Left lung (tissue), 10 donors: ENCODE results near the gene NWD2. TPM values are rescaled to one million over a fixed set of nuclear protein-coding genes. Genes with fewer than 3 reads are reported as not detected.
"Not testable (repeated sequence)": the region's sequence is repeated elsewhere in the genome, so short reads cannot be mapped to it uniquely, and the experiment has no call there.

Source experiments
- ATAC-seq: fragments of 200-7000 bp; cut with Tn5 transposase; one replicate; pipeline ENCODE4 v1.9.1; 2020; ENCODE audit warnings: moderate library complexity
- DNase-seq, 4 donors: peaks; one replicate each; pipeline ENCODE4 v3.0.0-alpha.2; 2013 to 2020
- H3K27ac ChIP-seq, 2 donors: fragments of 200-600 bp; sonication (generic) in 1 of 2; one replicate each; pipeline versions ENCODE4 v1.5.0 to v1.8.0; 2020 to 2021
- H3K27me3 ChIP-seq, 2 donors: fragments of 200-600 bp; sonication (generic) in 1 of 2; one replicate each; pipeline versions ENCODE4 v1.5.0 to v1.8.0; 2020 to 2021
- H3K36me3 ChIP-seq, 2 donors: fragments of 200-600 bp; sonication (generic) in 1 of 2; one replicate each; pipeline versions ENCODE4 v1.5.0 to v1.8.0; 2020 to 2021
- H3K4me1 ChIP-seq, 2 donors: fragments of 200-600 bp; one replicate each; pipeline ENCODE4 v1.8.0; 2021
- H3K4me3 ChIP-seq, 2 donors: fragments of 200-600 bp; sonication (generic) in 1 of 2; one replicate each; pipeline versions ENCODE4 v1.5.0 to v1.8.0; 2020 to 2021; ENCODE audit warnings: mild to moderate bottlenecking in 1 of 2
- H3K9me3 ChIP-seq, 2 donors: fragments of 200-600 bp; sonication (generic) in 1 of 2; one replicate each; pipeline versions ENCODE4 v1.5.0 to v1.8.0; 2020 to 2021
- CTCF ChIP-seq, 2 donors: fragments of 200-600 bp; sonication (generic) in 1 of 2; IDR thresholded peaks; one replicate each; pipeline versions ENCODE4 v1.5.0 to v1.8.0; 2021; ENCODE audit warnings: antibody characterized with exemption in 2 of 2
- intact Hi-C, 2 donors: fragments of 100-400 bp; cut with DNase I; formaldehyde crosslinking; loops; one replicate each; pipeline versions ENCODE4 v1.11.2 to v1.14.2; 2022
- polyA plus RNA-seq, 6 donors: library from polyadenylated mRNA; unstranded; fragments of 120-200 nt; gene quantifications; one replicate each; pipeline ENCODE4 v1.2.1, GENCODE V29; 2013; ENCODE audit not compliant: insufficient read length in 6 of 6
- total RNA-seq, 2 donors: library from RNA; stranded (reverse); fragmentation: NEBNext Ultra II Directional; extraction: Animal tissue kit (Norgen Biotek cat#: 25700); gene quantifications; one replicate each; pipeline ENCODE4 v1.2.1, GENCODE V29; 2021
- donor health status: DM: no; HTN: yes; CAD: no.
- donor health status: DM: no; HTN: no; CAD: no.

The NWD2 gene
- total and polyA plus RNA-seq, 8 donors: 0.01 to 0.03 (median 0.03) TPM; not detected in 3

GRCh38 chr4:37400241-37400881 lies 155.8 kb downstream of the NWD2 start:
- intact Hi-C loops: no loop called here
- Histone ChIP-seq H3K4me3 (no peak overlapping the region), H3K27ac (no peak overlapping the region), H3K9me3 (no peaks in the 10 kb centered on the region), H3K27me3 (no peaks in the 10 kb centered on the region), H3K4me1 (no peaks in the 10 kb centered on the region), H3K36me3 (no peaks in the 10 kb centered on the region)
- TF ChIP-seq CTCF (IDR thresholded peaks at IDR 0.05): no peak
- ATAC-seq (no peak), DNase-seq (no peak)

- H3K27ac ChIP-seq, intact Hi-C loops, H3K4me1 ChIP-seq, H3K4me3 ChIP-seq, H3K27me3 ChIP-seq, H3K36me3 ChIP-seq, H3K9me3 ChIP-seq: not testable (repeated sequence)
- peak; percentile 88 for ATAC-seq
- peak in 3 of 4 donors; percentile 61 to 77 (median 72) for DNase-seq
Observed at GRCh38 chr4:37407938-37408826, 163.6 kb downstream of the NWD2 start.

GRCh38 chr4:37413612-37414011 lies 169.1 kb downstream of the NWD2 start:
- H3K9me3 ChIP-seq, DNase-seq, H3K27ac ChIP-seq, H3K36me3 ChIP-seq, H3K27me3 ChIP-seq, H3K4me3 ChIP-seq, ATAC-seq, intact Hi-C loops, H3K4me1 ChIP-seq: not testable (repeated sequence)

- H3K36me3 ChIP-seq: no peaks in the 10 kb centered on the region
- DNase-seq: no peak
- no peak for ATAC-seq
- H3K4me1 ChIP-seq: no peaks in the 10 kb centered on the region
- TF ChIP-seq CTCF (IDR thresholded peaks at IDR 0.05): no peak
- intact Hi-C loops: no loop called here
- H3K4me3 ChIP-seq: no peak overlapping the region
- no peak overlapping the region for H3K27ac ChIP-seq
- H3K27me3 ChIP-seq: no peaks in the 10 kb centered on the region
- no peaks in the 10 kb centered on the region for H3K9me3 ChIP-seq
Observed at GRCh38 chr4:37415845-37416369, 171.4 kb downstream of the NWD2 start.

- no peak for TF ChIP-seq CTCF (IDR thresholded peaks at IDR 0.05)
Observed at GRCh38 chr4:37421614-37422013, 177.1 kb downstream of the NWD2 start.

GRCh38 chr4:37422102-37422501 lies 177.6 kb downstream of the NWD2 start:
- Histone ChIP-seq H3K27me3 (no peaks in the 10 kb centered on the region), H3K4me1 (no peaks in the 10 kb centered on the region), H3K9me3 (no peaks in the 10 kb centered on the region), H3K36me3 (no peaks in the 10 kb centered on the region), H3K27ac (no peak overlapping the region), H3K4me3 (no peak overlapping the region)
- no peak for ATAC-seq
- no peak for DNase-seq
- intact Hi-C loops: no loop called here
- TF ChIP-seq CTCF (IDR thresholded peaks at IDR 0.05): no peak

More at GRCh38 chr4:37421614-37422013, 177.1 kb downstream of the NWD2 start:
- intact Hi-C loops: no loop called here
- H3K4me3 ChIP-seq: no peak overlapping the region
- H3K4me1 ChIP-seq: no peaks in the 10 kb centered on the region
- ATAC-seq (no peak), DNase-seq (no peak)
- no peaks in the 10 kb centered on the region for H3K9me3 ChIP-seq
- no peaks in the 10 kb centered on the region for H3K36me3 ChIP-seq
- no peak overlapping the region for H3K27ac ChIP-seq
- H3K27me3 ChIP-seq: no peaks in the 10 kb centered on the region
